ENCODE results near the gene OR5AU1.

The OR5AU1 gene

GRCh38 chr14:21155963-21156362 is at the start of gene OR5AU1:
Gene OR5AU1 (minus strand): TSS chr14:21156063. CDS start chr14:21155872, 191 bp downstream.
- no peak for DNase-seq (ENCODE audit: low read depth)
- no peak within 1 kb of the TSS for H3K4me3 ChIP-seq (ENCODE audit: low read length)
- TF ChIP-seq, protein P1, sequence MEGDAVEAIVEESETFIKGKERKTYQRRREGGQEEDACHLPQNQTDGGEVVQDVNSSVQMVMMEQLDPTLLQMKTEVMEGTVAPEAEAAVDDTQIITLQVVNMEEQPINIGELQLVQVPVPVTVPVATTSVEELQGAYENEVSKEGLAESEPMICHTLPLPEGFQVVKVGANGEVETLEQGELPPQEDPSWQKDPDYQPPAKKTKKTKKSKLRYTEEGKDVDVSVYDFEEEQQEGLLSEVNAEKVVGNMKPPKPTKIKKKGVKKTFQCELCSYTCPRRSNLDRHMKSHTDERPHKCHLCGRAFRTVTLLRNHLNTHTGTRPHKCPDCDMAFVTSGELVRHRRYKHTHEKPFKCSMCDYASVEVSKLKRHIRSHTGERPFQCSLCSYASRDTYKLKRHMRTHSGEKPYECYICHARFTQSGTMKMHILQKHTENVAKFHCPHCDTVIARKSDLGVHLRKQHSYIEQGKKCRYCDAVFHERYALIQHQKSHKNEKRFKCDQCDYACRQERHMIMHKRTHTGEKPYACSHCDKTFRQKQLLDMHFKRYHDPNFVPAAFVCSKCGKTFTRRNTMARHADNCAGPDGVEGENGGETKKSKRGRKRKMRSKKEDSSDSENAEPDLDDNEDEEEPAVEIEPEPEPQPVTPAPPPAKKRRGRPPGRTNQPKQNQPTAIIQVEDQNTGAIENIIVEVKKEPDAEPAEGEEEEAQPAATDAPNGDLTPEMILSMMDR (IDR thresholded peaks at IDR 0.05; ENCODE audit: insufficient read depth, low read depth, low read length, missing control alignments): no peak

GRCh38 chr14:21205026-21205677 is 49.3 kb upstream of the OR5AU1 start:
- TF ChIP-seq, protein P1 (IDR thresholded peaks at IDR 0.05; ENCODE audit: insufficient read depth, low read depth, low read length, missing control alignments): no peak
- no peak for DNase-seq (ENCODE audit: low read depth)
- no peak overlapping the region for H3K4me3 ChIP-seq (ENCODE audit: low read length)

- TF ChIP-seq, protein P1 (IDR thresholded peaks at IDR 0.05; ENCODE audit: insufficient read depth, low read depth, low read length, missing control alignments): no peak
- no peak for DNase-seq (ENCODE audit: low read depth)
- no peak overlapping the region for H3K4me3 ChIP-seq (ENCODE audit: low read length)
Measured at GRCh38 chr14:21204167-21205025, 48.5 kb upstream of the OR5AU1 start.

- TF ChIP-seq, protein P1 (IDR thresholded peaks at IDR 0.05; ENCODE audit: insufficient read depth, low read depth, low read length, missing control alignments): no peak
- H3K4me3 ChIP-seq (ENCODE audit: low read length): no peak overlapping the region
- DNase-seq (ENCODE audit: low read depth): no peak
Measured at GRCh38 chr14:21203470-21204166, 47.8 kb upstream of the OR5AU1 start.

DNA sequence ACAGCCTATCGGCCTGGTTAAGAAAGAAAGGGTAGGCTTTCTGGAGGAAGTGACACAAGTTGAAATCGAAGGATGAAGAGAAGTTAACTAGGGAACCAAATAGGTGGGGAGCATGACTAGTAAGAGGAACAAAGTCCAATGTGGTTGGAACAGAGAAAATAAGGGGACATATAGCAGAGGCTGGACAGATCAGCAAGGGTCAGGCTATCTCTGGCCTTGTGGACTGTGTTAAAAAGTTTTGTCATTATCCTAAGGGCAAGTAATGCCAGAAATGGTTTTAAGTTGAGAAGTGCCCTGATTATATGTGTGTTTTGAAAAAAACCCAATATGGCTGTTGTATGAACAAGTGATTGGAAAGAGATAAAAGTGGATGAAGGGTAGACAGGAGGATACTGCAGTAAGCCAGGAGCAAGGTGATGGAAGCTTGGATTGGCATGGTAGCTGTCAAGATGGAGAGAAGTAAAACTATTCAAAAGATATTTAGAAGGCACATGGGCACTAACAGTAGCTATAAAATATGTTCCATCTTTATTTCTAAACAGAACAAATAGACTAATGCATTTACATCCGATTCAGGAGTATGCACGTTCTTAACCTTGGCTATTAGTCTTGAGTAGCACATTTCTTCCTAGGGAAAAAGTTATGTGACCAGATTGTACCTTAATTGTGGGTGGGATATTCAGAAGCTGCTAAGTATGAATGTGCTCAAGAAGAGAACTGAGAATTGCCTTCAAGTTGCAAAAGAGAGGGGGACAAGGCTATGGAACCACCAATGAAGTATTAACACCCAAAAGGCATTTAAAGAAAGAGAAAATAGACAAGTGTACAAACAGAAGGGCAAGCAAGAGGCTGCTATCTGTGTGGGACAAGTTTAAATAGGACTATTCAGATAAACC is 46.8 kb upstream of the OR5AU1 start:
- H3K4me3 ChIP-seq (ENCODE audit: low read length): no peak overlapping the region
- TF ChIP-seq, protein P1 (IDR thresholded peaks at IDR 0.05; ENCODE audit: insufficient read depth, low read depth, low read length, missing control alignments): no peak
- no peak for DNase-seq (ENCODE audit: low read depth)
